HEK293 (cell line): Measurements from ENCODE around the gene VTA1.

Source experiments
- FEZF1 ChIP-seq: fragments of 450-650 bp; formaldehyde crosslinking; IDR thresholded peaks from 2 replicates; pipeline ENCODE4 v1.5.1; 2016; ENCODE audit warnings: missing biosample characterization, missing genetic modification characterization
- GLI2 ChIP-seq: fragments of 450-650 bp; formaldehyde crosslinking; IDR thresholded peaks from 2 replicates; pipeline ENCODE4; 2017; ENCODE audit warnings: missing biosample characterization, missing genetic modification characterization, low read depth, borderline replicate concordance
- KLF1 ChIP-seq: fragments of 450-650 bp; formaldehyde crosslinking; IDR thresholded peaks from 2 replicates; pipeline ENCODE4 v1.5.1; 2016; ENCODE audit warnings: missing biosample characterization, missing genetic modification characterization
- SETDB1 ChIP-seq: IDR thresholded peaks from one replicate; pipeline ENCODE4 v1.6.1; 2017; ENCODE audit warnings: mild to moderate bottlenecking, low read length, moderate library complexity, mixed read lengths; ENCODE audit not compliant: insufficient read length
- TRIM28 ChIP-seq: IDR thresholded peaks from 2 replicates; pipeline ENCODE4 v1.6.1; 2011; ENCODE audit warnings: low read length, control low read depth, borderline replicate concordance
- ZBTB48 ChIP-seq: fragments of 450-650 bp; formaldehyde crosslinking; IDR thresholded peaks from 2 replicates; pipeline ENCODE4 v1.5.1; 2016; ENCODE audit warnings: missing biosample characterization, missing genetic modification characterization
- ZBTB7A ChIP-seq: fragments of 450-650 bp; formaldehyde crosslinking; IDR thresholded peaks from 2 replicates; pipeline ENCODE4 v1.5.1; 2016; ENCODE audit warnings: low read depth, missing biosample characterization, missing genetic modification characterization
- ZNF23 ChIP-seq: fragments of 450-650 bp; formaldehyde crosslinking; IDR thresholded peaks from 2 replicates; pipeline ENCODE4 v1.5.1; 2016; ENCODE audit warnings: missing biosample characterization, missing genetic modification characterization, borderline replicate concordance
- ZNF391 ChIP-seq: fragments of 450-650 bp; formaldehyde crosslinking; IDR thresholded peaks from 2 replicates; pipeline ENCODE4 v1.5.1; 2016; ENCODE audit warnings: low read depth, missing biosample characterization, missing genetic modification characterization, borderline replicate concordance
- ZNF501 ChIP-seq: fragments of 450-650 bp; formaldehyde crosslinking; IDR thresholded peaks from 2 replicates; pipeline ENCODE4 v1.5.1; 2016; ENCODE audit warnings: missing biosample characterization, missing genetic modification characterization
- ZNF530 ChIP-seq: fragments of 450-650 bp; formaldehyde crosslinking; IDR thresholded peaks from 2 replicates; pipeline ENCODE4 v1.5.1; 2016; ENCODE audit warnings: low read depth, missing biosample characterization, missing genetic modification characterization
- ZNF544 ChIP-seq: fragments of 450-650 bp; formaldehyde crosslinking; IDR thresholded peaks from 2 replicates; pipeline ENCODE4 v1.5.0; 2017; ENCODE audit warnings: missing biosample characterization, missing genetic modification characterization
- ZNF558 ChIP-seq: fragments of 450-650 bp; formaldehyde crosslinking; IDR thresholded peaks from 2 replicates; pipeline ENCODE4 v1.5.1; 2016; ENCODE audit warnings: missing biosample characterization, missing genetic modification characterization
- ZNF561 ChIP-seq: fragments of 450-650 bp; IDR thresholded peaks from 2 replicates; pipeline ENCODE4 v1.5.1; 2018; ENCODE audit warnings: missing biosample characterization, missing genetic modification characterization, borderline replicate concordance
- ZNF596 ChIP-seq: fragments of 450-650 bp; IDR thresholded peaks from 2 replicates; pipeline ENCODE4 v1.5.0; 2018; ENCODE audit warnings: missing biosample characterization, mild to moderate bottlenecking, missing genetic modification characterization, moderate library complexity
- ZNF600 ChIP-seq: fragments of 450-650 bp; formaldehyde crosslinking; IDR thresholded peaks from 2 replicates; pipeline ENCODE4 v1.5.1; 2016; ENCODE audit warnings: missing biosample characterization, missing genetic modification characterization
- ZNF626 ChIP-seq: fragments of 450-650 bp; sonication (Bioruptor Pico); formaldehyde crosslinking; IDR thresholded peaks from 2 replicates; pipeline ENCODE4 v1.5.1; 2018; ENCODE audit warnings: missing biosample characterization, missing genetic modification characterization, inconsistent platforms
- ZNF629 ChIP-seq: fragments of 450-650 bp; formaldehyde crosslinking; IDR thresholded peaks from 2 replicates; pipeline ENCODE4 v1.5.1; 2017; ENCODE audit warnings: missing biosample characterization, missing genetic modification characterization
- ZNF664 ChIP-seq: fragments of 450-650 bp; formaldehyde crosslinking; IDR thresholded peaks from 2 replicates; pipeline ENCODE4 v1.5.1; 2016; ENCODE audit warnings: missing biosample characterization, missing genetic modification characterization
- ZNF707 ChIP-seq: fragments of 450-650 bp; formaldehyde crosslinking; IDR thresholded peaks from 2 replicates; pipeline ENCODE4 v1.5.1; 2016; ENCODE audit warnings: missing biosample characterization, missing genetic modification characterization
- ZNF791 ChIP-seq: fragments of 450-650 bp; formaldehyde crosslinking; IDR thresholded peaks from 2 replicates; pipeline ENCODE4 v1.5.1; 2016; ENCODE audit warnings: missing biosample characterization, missing genetic modification characterization
- ZSCAN23 ChIP-seq: fragments of 450-650 bp; formaldehyde crosslinking; IDR thresholded peaks from 2 replicates; pipeline ENCODE4 v1.5.1; 2016; ENCODE audit warnings: missing biosample characterization, missing genetic modification characterization
- TF ChIP-seq, protein P1 (sequence below): fragments of 450-650 bp; formaldehyde crosslinking; IDR thresholded peaks from 2 replicates; pipeline ENCODE4; 2016; ENCODE audit warnings: missing biosample characterization, missing genetic modification characterization
- TF ChIP-seq, protein P2 (sequence below): fragments of 450-650 bp; formaldehyde crosslinking; conservative IDR thresholded peaks from 2 replicates; pipeline ENCODE4 v1.5.1; 2016; ENCODE audit warnings: low read depth, missing biosample characterization, missing genetic modification characterization
- TF ChIP-seq, protein P3 (sequence below): fragments of 450-650 bp; formaldehyde crosslinking; IDR thresholded peaks from 2 replicates; pipeline ENCODE4 v1.5.1; 2017; ENCODE audit warnings: missing biosample characterization, missing genetic modification characterization
- TF ChIP-seq, protein P4 (sequence below): fragments of 450-650 bp; formaldehyde crosslinking; IDR thresholded peaks from 2 replicates; pipeline ENCODE4 v1.5.1; 2016; ENCODE audit warnings: missing biosample characterization, missing genetic modification characterization
- TF ChIP-seq, protein P5 (sequence below): fragments of 450-650 bp; formaldehyde crosslinking; IDR thresholded peaks from 2 replicates; pipeline ENCODE4 v1.5.1; 2016; ENCODE audit warnings: missing biosample characterization, missing genetic modification characterization
- TF ChIP-seq, protein P6 (sequence below): IDR thresholded peaks from 2 replicates; pipeline ENCODE4 v1.6.1; 2011; ENCODE audit warnings: mild to moderate bottlenecking, low read depth, low read length, borderline replicate concordance
- TF ChIP-seq, protein P7 (sequence below): fragments of 450-650 bp; formaldehyde crosslinking; IDR thresholded peaks from 2 replicates; pipeline ENCODE4 v1.5.1; 2016; ENCODE audit warnings: missing biosample characterization, missing genetic modification characterization

Gene VTA1

DNA sequence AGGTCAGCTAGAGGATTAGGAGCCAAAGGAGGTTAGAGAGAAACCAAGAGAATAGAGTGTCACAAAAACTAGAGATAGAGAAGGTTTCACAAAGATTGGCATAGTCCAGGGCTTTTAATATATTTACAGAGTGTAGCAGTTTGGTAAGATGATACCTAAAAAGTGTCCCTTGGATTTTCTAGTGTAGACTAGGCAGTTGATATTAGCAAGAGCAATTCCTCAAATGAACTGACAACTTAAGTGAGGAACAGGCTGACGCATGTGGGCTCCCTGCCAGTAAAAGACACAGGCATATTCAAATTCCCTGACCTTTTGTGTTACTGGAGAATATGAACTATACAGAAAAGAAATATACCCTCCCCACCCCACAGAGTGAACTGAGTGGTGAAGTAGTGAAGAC, 40.1 kb downstream of the VTA1 start (continued):
- TF ChIP-seq, protein P1, sequence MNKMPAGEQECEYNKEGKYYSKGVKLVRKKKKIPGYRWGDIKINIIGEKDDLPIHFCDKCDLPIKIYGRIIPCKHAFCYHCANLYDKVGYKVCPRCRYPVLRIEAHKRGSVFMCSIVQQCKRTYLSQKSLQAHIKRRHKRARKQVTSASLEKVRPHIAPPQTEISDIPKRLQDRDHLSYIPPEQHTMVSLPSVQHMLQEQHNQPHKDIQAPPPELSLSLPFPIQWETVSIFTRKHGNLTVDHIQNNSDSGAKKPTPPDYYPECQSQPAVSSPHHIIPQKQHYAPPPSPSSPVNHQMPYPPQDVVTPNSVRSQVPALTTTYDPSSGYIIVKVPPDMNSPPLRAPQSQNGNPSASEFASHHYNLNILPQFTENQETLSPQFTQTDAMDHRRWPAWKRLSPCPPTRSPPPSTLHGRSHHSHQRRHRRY (tag by site-specific recombination) = no peak
- TF ChIP-seq, protein P2, sequence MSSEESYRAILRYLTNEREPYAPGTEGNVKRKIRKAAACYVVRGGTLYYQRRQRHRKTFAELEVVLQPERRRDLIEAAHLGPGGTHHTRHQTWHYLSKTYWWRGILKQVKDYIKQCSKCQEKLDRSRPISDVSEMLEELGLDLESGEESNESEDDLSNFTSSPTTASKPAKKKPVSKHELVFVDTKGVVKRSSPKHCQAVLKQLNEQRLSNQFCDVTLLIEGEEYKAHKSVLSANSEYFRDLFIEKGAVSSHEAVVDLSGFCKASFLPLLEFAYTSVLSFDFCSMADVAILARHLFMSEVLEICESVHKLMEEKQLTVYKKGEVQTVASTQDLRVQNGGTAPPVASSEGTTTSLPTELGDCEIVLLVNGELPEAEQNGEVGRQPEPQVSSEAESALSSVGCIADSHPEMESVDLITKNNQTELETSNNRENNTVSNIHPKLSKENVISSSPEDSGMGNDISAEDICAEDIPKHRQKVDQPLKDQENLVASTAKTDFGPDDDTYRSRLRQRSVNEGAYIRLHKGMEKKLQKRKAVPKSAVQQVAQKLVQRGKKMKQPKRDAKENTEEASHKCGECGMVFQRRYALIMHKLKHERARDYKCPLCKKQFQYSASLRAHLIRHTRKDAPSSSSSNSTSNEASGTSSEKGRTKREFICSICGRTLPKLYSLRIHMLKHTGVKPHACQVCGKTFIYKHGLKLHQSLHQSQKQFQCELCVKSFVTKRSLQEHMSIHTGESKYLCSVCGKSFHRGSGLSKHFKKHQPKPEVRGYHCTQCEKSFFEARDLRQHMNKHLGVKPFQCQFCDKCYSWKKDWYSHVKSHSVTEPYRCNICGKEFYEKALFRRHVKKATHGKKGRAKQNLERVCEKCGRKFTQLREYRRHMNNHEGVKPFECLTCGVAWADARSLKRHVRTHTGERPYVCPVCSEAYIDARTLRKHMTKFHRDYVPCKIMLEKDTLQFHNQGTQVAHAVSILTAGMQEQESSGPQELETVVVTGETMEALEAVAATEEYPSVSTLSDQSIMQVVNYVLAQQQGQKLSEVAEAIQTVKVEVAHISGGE = no peak
- TF ChIP-seq ZBTB7A (tag by site-specific recombination) (no peak), ZNF600 (tag by site-specific recombination) (peak; percentile 58; the same call in 1 of the 2 replicates), ZNF544 (no peak), ZNF626 (tag by site-specific recombination) (no peak), SETDB1 (peak; percentile 51), ZNF664 (tag by site-specific recombination) (no peak), ZNF561 (tag by site-specific recombination) (peak; percentile 53), ZNF530 (tag by site-specific recombination) (no peak), KLF1 (no peak), ZBTB48 (tag by site-specific recombination) (peak; percentile 61; the same call in 1 of the 2 replicates), ZNF707 (no peak), ZNF596 (tag by site-specific recombination) (peak; percentile 59; the same call in 1 of the 2 replicates), ZNF391 (tag by site-specific recombination) (no peak), ZNF501 (tag by site-specific recombination) (no peak), ZSCAN23 (no peak), ZNF23 (tag by site-specific recombination) (no peak), ZNF791 (tag by site-specific recombination) (no peak), ZNF629 (tag by site-specific recombination) (peak; percentile 72), ZNF558 (peak; percentile 67; the same call in 1 of the 2 replicates), TRIM28 (peak; percentile 94; the same call in 1 of the 2 replicates), GLI2 (tag by site-specific recombination) (no peak; the same call in 1 of the 2 replicates), FEZF1 (tag by site-specific recombination) (peak; percentile 70)
- TF ChIP-seq, protein P3, sequence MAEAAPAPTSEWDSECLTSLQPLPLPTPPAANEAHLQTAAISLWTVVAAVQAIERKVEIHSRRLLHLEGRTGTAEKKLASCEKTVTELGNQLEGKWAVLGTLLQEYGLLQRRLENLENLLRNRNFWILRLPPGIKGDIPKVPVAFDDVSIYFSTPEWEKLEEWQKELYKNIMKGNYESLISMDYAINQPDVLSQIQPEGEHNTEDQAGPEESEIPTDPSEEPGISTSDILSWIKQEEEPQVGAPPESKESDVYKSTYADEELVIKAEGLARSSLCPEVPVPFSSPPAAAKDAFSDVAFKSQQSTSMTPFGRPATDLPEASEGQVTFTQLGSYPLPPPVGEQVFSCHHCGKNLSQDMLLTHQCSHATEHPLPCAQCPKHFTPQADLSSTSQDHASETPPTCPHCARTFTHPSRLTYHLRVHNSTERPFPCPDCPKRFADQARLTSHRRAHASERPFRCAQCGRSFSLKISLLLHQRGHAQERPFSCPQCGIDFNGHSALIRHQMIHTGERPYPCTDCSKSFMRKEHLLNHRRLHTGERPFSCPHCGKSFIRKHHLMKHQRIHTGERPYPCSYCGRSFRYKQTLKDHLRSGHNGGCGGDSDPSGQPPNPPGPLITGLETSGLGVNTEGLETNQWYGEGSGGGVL (tag by site-specific recombination) = no peak
- TF ChIP-seq, protein P4, sequence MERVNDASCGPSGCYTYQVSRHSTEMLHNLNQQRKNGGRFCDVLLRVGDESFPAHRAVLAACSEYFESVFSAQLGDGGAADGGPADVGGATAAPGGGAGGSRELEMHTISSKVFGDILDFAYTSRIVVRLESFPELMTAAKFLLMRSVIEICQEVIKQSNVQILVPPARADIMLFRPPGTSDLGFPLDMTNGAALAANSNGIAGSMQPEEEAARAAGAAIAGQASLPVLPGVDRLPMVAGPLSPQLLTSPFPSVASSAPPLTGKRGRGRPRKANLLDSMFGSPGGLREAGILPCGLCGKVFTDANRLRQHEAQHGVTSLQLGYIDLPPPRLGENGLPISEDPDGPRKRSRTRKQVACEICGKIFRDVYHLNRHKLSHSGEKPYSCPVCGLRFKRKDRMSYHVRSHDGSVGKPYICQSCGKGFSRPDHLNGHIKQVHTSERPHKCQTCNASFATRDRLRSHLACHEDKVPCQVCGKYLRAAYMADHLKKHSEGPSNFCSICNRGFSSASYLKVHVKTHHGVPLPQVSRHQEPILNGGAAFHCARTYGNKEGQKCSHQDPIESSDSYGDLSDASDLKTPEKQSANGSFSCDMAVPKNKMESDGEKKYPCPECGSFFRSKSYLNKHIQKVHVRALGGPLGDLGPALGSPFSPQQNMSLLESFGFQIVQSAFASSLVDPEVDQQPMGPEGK (tag by site-specific recombination) = 0 out of 2 replicates have a peak, but pooled peaks have one; percentile 36
- TF ChIP-seq, protein P5, sequence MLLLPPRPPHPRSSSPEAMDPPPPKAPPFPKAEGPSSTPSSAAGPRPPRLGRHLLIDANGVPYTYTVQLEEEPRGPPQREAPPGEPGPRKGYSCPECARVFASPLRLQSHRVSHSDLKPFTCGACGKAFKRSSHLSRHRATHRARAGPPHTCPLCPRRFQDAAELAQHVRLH = no peak
- TF ChIP-seq, protein P6, sequence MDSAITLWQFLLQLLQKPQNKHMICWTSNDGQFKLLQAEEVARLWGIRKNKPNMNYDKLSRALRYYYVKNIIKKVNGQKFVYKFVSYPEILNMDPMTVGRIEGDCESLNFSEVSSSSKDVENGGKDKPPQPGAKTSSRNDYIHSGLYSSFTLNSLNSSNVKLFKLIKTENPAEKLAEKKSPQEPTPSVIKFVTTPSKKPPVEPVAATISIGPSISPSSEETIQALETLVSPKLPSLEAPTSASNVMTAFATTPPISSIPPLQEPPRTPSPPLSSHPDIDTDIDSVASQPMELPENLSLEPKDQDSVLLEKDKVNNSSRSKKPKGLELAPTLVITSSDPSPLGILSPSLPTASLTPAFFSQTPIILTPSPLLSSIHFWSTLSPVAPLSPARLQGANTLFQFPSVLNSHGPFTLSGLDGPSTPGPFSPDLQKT = no peak
- TF ChIP-seq, protein P7, sequence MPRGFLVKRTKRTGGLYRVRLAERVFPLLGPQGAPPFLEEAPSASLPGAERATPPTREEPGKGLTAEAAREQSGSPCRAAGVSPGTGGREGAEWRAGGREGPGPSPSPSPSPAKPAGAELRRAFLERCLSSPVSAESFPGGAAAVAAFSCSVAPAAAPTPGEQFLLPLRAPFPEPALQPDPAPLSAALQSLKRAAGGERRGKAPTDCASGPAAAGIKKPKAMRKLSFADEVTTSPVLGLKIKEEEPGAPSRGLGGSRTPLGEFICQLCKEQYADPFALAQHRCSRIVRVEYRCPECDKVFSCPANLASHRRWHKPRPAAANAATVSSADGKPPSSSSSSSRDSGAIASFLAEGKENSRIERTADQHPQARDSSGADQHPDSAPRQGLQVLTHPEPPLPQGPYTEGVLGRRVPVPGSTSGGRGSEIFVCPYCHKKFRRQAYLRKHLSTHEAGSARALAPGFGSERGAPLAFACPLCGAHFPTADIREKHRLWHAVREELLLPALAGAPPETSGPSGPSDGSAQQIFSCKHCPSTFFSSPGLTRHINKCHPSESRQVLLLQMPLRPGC (tag by site-specific recombination) = peak; percentile 46
